Measurements from ENCODE around the gene GUCA1A.

The GUCA1A gene

GRCh38 chr6:42173101-42173500 lies at the start of gene GUCA1A:
TSS of gene GUCA1A (plus strand) at chr6:42173364. CDS start at chr6:42173614, 250 bp downstream.
- DNase-seq, result no peak

DNA sequence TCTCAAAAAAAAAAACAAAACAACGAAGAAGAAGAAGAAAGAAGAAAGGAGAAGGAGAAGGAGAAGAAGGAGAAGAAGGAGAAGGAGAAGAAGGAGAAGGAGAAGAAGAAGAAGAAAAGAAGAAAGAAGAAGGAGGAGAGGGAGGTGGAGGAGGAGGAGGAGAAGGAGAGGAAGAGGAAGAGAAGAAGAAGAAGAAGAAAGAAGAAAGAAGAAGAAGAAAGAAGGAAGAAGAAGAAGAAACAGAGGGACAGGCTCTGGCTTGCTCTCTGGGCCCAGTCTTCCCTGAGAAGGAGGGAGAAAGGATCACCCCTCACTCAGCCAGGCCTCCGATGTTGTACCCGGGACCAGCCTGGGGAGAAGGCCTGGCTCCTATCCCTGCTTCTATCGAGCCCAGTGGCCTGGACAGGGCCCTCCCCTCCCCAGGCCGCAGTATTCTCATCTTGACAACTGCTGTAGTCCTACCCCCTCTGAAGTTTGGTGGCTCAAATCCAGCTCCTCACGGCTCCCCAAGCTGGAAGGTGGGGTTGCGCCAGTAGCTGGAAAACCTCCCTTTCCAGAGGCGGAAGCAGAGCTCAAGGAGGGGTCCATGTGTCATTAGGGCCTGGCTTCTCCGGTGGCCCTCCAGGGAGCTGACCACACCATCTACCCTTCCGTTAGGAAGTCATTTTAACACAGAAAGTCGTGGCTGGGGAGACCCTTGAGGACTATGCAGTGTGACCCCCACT lies 49.6 kb upstream of the GUCA1A start:
- no peak for DNase-seq

DNA sequence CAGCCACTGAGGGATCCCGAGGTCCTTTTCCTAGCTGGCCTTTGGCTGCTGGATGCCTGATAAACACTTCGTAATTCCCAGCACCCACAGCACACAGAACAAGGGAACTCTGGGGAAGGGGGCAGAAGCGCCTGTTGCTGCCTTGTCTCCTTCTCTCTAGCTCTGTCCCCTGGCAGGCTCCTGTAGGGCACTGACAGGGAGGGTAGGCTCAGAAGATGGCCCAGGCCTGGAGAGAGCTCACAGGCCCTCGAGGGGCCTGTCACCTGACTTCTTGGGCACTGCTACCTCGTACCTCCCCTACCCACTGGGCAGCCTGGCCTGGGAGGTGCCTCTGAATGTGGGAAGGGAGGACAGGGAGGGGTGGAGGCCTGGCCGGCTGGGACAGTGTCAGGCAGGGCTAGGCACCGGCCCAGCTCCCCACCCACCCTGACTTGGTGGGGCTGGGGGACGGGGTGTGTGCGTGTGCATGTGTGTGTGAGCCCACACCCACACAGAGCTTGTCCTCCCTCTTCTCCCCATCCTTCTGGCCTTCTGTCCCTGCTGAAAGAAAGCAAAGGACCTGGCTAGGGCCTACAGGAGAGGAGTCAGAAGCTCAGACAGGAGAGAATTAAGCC lies 48.8 kb upstream of the GUCA1A start:
- no peak for DNase-seq

DNA sequence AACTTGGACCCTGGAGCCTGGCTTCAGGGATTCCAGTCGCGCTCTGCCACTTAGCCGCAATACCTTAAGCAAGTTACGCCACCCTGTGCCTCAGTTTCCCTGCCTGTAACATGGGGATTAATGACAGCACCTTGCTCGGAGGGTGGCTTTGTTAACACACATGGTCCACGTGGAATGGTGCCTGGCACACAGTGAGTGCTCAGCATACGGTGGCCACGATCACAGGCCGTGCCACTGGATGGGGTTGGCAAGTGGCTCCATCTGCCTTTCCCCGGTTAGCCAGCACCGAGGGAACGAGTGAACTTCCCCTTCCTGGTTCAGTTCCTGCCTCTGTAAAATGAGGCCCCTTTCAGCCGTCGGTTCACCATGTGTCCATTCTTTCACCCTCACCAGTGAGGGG lies 47.9 kb upstream of the GUCA1A start:
- no peak for DNase-seq

DNA sequence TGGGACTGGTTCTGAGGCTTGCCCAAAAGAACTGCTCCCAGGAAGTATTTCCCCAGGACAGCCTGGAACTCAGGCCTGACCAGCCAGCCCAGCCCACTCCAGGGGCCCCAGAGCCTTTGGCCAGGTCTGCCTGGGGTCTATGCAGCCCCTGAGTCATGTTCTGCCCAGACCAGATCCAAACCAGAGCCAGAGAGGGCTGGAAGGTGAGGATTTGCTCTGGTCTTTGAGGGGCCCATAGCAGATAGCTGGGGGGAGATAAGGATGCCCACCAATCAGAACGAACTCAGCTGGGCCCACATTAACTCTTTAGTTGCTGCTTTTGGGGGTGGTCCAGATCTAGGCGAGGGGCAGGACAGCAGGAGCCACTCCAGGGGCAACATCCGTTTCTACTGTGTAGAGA lies 47.5 kb upstream of the GUCA1A start:
- DNase-seq, result no peak

DNA sequence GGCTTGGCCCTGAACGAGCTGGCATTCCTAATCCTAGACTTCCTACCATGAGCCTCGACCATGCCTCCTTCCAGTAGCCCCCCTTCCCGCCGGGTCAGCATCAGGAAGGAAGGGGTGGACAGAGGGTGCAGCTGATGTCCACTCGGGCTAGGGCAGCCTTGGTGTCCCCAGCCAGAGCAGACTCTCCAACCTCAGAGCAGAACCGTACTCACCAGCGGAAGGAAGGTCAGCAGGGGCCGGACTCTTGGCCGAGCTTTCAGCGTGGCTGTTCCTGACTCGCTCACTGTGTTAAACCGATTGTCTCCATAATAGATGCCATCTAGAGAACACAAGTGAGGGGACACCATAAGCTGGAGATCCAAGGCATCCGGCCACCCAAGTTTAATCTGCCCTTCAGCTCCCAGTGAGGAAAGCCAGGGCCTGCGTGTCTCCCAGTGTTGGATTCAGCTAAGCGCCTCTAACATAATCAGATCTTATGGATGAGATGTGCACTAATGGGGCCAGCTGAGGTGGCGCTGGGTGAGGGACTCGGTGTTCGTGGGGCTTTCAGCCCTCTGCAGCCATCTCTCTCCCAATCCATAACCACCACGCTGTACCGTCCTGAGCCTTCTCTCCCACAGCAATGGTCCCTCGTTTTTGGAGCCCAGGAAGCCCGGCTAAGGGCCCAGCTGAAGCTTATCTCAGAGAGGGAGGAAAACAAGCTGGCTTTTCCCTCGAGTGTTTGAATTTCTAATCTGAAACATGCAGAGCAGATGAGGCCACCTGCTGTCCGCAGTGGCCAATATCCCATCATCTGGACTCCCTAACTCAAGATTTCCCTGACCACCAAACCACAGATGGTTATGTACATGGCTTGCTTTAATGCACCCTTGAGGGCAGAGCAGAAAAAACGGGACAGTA lies 44.5 kb upstream of the GUCA1A start:
- DNase-seq, result no peak

GRCh38 chr6:42129360-42129676 lies 43.8 kb upstream of the GUCA1A start:
- DNase-seq, result no peak

DNA sequence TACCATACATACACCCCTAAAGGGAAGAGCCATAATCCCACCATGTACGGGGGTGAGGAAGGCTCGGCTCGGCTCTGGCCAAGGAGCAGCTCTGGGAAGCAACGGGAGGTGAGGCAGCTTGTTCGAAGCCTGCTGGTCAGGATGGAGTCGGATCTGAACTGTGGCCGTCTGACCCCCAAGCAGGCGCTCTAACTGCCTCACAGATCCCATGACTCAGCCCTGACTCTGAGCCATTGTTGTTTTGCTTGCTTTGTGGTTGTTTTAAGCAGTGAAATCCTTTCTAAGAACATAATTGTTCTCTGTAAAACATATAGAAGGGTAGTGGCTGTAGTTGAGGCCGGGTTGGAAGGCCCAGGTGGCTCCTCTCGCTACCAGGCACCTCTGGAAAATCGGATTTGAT lies 41.6 kb upstream of the GUCA1A start:
- no peak for DNase-seq

GRCh38 chr6:42133926-42134325 lies 39.2 kb upstream of the GUCA1A start:
- no peak for DNase-seq

DNA sequence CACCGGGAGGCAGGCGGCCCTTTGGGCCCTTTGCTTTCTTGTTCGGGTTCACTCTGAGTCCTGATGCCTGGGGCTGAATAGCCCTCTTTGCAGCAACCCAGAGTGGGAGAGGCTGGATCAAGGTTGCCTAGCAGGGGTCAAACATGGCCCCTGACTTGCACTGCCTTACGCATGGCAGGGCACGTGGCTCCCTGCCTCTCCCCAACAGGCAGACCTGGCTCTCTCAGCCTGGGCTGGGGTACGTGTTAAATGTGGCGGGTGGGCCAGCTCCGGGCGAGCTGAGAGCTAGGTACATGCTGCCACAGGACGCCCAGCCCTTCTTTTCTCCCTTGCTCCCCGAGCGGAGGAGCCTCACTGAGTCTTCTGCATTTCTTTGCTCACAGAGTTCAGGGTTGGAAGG lies 38.0 kb upstream of the GUCA1A start:
- no peak for DNase-seq

GRCh38 chr6:42135722-42136121 lies 37.4 kb upstream of the GUCA1A start:
- DNase-seq, result no peak

GRCh38 chr6:42136508-42137193 lies 36.5 kb upstream of the GUCA1A start:
- no peak for DNase-seq

GRCh38 chr6:42137194-42137753 lies 35.9 kb upstream of the GUCA1A start:
- DNase-seq, result no peak

DNA sequence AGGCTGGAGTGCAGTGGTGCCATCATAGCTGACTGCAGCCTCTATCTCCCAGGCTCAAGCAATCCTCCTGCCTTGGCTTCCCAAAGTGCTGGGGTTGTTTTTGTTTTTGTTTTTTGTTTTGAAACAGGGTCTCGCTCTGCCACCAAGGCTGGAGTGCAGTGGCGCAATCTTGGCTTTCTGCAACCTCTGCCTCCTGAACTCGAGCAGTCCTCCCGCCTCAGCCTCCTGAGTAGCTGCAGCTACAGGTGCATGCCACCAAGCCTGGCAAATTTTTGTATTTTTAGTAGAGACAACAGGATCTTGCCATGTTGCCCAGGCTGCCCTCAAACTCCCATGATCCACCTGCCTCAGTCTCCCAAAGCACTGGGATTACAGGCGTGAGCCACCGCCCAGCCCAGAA lies 35.0 kb upstream of the GUCA1A start:
- no peak for DNase-seq

DNA sequence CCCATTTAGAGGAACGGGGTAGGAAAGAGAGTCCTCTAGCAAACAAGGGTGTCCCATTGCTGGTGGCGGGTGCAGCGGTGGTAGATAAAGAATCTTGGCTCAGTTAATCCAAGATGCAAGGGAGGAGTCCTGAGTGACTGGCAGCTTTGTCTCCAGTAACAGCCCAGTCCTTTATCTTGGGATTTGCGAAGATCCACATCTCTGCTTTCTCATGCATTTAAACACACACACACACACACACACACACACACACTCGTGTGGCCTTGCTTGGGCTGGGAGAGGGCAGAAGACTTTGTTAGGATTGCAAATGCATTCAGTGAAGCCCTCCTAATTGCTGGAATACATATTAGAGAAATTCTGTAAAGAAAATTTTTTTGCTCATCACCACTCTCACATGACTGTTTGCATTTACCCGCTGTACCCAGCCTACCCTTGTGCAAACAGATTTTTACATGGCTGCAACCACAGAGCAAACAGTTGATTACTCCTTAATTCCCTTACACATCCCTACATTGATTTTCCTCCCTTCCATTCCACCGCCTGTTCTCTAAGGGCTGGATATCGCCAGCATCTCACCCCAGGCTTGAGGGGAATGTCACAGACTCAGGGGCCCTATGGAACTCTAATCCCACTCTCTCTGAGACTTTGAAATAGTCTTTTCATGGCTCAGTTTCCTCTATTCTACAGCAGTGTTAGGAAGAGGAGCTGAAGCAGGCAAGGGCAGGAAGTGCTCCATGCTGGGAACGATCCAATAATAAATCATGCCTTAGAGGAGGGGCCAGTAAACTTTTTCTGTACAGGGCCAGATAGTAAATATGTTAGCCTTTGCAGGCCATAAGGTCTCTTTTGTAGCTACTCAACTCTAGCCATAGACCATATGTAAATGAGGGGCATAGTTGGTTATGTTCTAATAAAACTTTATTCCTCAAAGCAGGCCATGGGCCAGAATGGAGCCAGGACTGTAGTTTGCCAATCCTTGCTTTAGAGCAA lies 34.2 kb upstream of the GUCA1A start:
- DNase-seq, result no peak

GRCh38 chr6:42140032-42140431 lies 33.1 kb upstream of the GUCA1A start:
- DNase-seq, result no peak

DNA sequence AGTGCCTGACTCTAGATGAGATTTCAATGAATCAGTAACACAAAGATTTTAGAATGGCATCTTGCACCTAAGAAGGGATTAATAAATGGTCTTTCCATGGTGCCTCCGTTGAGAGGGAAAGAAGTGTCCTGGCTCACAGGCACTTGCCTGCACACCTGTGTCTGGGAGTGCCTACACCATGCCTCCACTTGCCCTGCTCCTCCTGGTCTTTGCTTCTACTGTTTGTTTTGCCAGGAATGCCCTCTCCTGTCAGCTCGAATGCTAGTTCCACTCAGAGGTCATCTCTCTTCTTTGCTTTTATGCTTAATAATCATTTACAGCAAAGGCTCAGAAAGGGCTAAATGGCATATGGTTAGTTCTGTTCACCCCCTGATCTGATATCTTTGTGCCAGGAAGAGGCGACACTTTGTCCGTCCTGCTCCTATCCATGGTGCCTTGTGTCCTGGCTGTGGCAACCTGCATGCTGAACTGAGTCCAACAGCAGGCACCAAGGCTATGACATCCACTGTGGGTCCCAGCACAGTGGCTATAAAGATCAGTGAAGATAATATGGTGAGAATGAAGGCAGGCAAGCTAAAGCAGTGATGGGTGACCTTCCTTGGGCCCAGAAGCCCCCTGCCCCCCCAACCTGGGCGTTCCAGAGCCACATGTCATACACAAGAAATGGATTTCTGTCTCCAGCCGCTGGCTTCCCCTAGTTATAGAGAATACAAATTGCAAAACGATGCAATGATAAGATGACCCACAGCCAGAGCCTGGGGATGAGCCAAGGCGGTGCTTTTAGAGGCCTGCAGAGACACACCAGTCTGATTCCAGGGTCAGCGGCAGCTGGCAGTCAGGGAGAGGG lies 32.2 kb upstream of the GUCA1A start:
- no peak for DNase-seq

DNA sequence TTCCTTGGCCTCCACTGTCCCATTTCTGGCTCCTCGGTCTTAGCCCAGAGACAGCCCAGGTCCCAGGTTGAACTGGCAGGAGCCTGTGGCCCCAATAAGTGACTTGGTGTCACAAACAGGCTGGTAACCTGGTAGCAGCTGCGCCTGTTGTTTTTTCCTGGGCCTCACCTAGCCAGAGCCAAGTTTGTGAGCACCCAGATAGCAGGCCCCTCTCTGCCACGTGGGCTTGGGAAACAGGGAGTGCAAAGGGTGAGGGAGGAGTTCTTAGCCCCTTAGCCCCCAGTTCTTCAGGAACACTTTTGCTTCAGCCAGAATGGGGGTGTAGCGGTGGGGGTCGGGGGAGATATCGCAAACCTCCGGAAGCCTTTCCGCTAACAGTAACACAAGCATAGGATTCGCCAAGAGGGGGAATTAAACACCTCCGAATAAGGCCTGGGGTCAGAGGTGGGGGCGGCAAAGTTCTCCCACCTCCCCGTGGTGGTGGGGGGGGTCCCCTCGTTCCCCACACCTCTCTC lies 31.5 kb upstream of the GUCA1A start:
- DNase-seq, result no peak

- DNase-seq, result no peak
These were observed 30.9 kb upstream of the GUCA1A start, which contains the start of gene C6orf132 for GRCh38 chr6:42142118-42142835. TSS of gene C6orf132 (minus strand) at chr6:42142620. CDS start at chr6:42142444, 176 bp downstream.

GRCh38 chr6:42147138-42147562 lies 26.0 kb upstream of the GUCA1A start:
- DNase-seq, result no peak
